HCT116 (cell line): ENCODE data around the gene VRK1. TPM values are rescaled to one million over a fixed set of nuclear protein-coding genes. Genes with fewer than 3 reads are reported as not detected.

Experiments used
- ATAC-seq: fragments of 200-7000 bp; cut with Tn5 transposase; 2 replicates; pipeline ENCODE4 v1.9.1; 2020; ENCODE audit warnings: mild to moderate bottlenecking, moderate library complexity
- BruUV-seq: library from RNA; stranded (reverse); fragments of 400-500 nt; replicated peaks from 2 replicates; lab custom pipeline; 2021; lab: Mats Ljungman, UMichigan
- CTCF ChIA-PET: fragments of 300-600 bp; sonication (Branson Sonifier 250); formaldehyde crosslinking; loops from one replicate; lab custom pipeline; 2021; ENCODE audit warnings: antibody characterized with exemption; lab: Charles Lee
- POLR2A ChIA-PET: fragments of 300-600, 350-600 bp; sonication (Branson Sonifier 250); formaldehyde crosslinking; loops from one replicate; lab custom pipeline; 2021; ENCODE audit warnings: antibody characterized with exemption; lab: Charles Lee
- RAD21 ChIA-PET, 2 experiments: fragments of 300-600 bp; sonication (Branson Sonifier 250); formaldehyde crosslinking; loops; one replicate each; lab custom pipeline; 2023; ENCODE audit warnings: low total read pairs in 2 of 2; ENCODE audit not compliant: uncharacterized antibody in 2 of 2, unreplicated experiment in 2 of 2, low non-redundant PET in 1 of 2; lab: Charles Lee
- DNase-seq: peaks from one replicate; pipeline ENCODE4 v3.0.0-alpha.2; 2010; ENCODE audit warnings: low read depth, low spot score
- H2AFZ ChIP-seq: fragments of 200-600 bp; shearing (Covaris generic), sonication (generic); 2 replicates; pipeline ENCODE4 v1.6.1; 2017; ENCODE audit warnings: low read depth, mixed run types, mixed read lengths, antibody characterized with exemption, low read length; ENCODE audit not compliant: poor library complexity, severe bottlenecking
- H3K27ac ChIP-seq: 2 replicates; pipeline ENCODE4 v1.5.1; 2012; ENCODE audit warnings: low read depth, low read length
- H3K27me3 ChIP-seq: fragments of 200-600 bp; sonication (generic); 2 replicates; pipeline ENCODE4 v1.6.1; 2016; ENCODE audit warnings: mixed run types, low read length, mixed read lengths; ENCODE audit not compliant: insufficient read depth
- H3K36me3 ChIP-seq, 2 experiments: fragments of 200-500 bp in 1 of 2; fragments of 200-600 bp in 1 of 2; sonication (Bioruptor generic) in 1 of 2; sonication (generic) in 1 of 2; 2 replicates each; pipeline versions ENCODE4 v1.5.1 to v1.6.1; 2014 to 2016; ENCODE audit warnings: low read length in 2 of 2, inconsistent platforms in 1 of 2, mixed read lengths in 1 of 2, mixed run types in 1 of 2; ENCODE audit not compliant: insufficient read depth in 2 of 2, control insufficient read depth in 1 of 2
- H3K4me1 ChIP-seq, 2 experiments: fragments of 200-600 bp in 1 of 2; sonication (generic) in 1 of 2; 2 replicates each; pipeline versions ENCODE4 v1.5.1 to v1.6.1; 2012 to 2017; ENCODE audit warnings: low read length in 2 of 2, inconsistent platforms in 1 of 2, mild to moderate bottlenecking in 1 of 2, mixed read lengths in 1 of 2, mixed run types in 1 of 2, moderate library complexity in 1 of 2; ENCODE audit not compliant: insufficient read depth in 2 of 2, control insufficient read depth in 1 of 2
- H3K4me2 ChIP-seq: fragments of 200-600 bp; sonication (generic); 2 replicates; pipeline ENCODE4 v1.6.1; 2017; ENCODE audit warnings: mixed run types, low read length, mixed read lengths
- H3K4me3 ChIP-seq, 2 experiments: fragments of 200-600 bp in 1 of 2; sonication (generic) in 1 of 2; replicated peaks in 1 of 2; 2 replicates each; pipeline ENCODE4 v1.5.1; 2011 to 2016; ENCODE audit warnings: low read length in 2 of 2, control low read depth in 1 of 2, low read depth in 1 of 2, mild to moderate bottlenecking in 1 of 2, mixed read lengths in 1 of 2, mixed run types in 1 of 2
- H3K79me2 ChIP-seq: fragments of 200-600 bp; sonication (generic); 2 replicates; pipeline ENCODE4 v1.6.1; 2017; ENCODE audit warnings: mild to moderate bottlenecking, mixed run types, low read length, moderate library complexity, mixed read lengths; ENCODE audit not compliant: insufficient read depth
- H3K9ac ChIP-seq: fragments of 200-600 bp; sonication (generic); 2 replicates; pipeline ENCODE4 v1.6.1; 2016; ENCODE audit warnings: low read length, mixed read lengths
- H3K9me2 ChIP-seq: fragments of 200-600 bp; sonication (generic), shearing (Covaris generic); 2 replicates; pipeline ENCODE4 v1.6.1; 2017; ENCODE audit warnings: mixed run types, mild to moderate bottlenecking, moderate library complexity; ENCODE audit not compliant: insufficient read depth
- H3K9me3 ChIP-seq, 2 experiments: fragments of 200-500 bp in 1 of 2; fragments of 200-600 bp in 1 of 2; sonication (Bioruptor generic) in 1 of 2; sonication (generic) in 1 of 2; 2 replicates each; pipeline ENCODE4 v1.6.1; 2014 to 2017; ENCODE audit warnings: low read length in 2 of 2, mixed read lengths in 2 of 2, inconsistent platforms in 1 of 2, low read depth in 1 of 2, mild to moderate bottlenecking in 1 of 2, mixed run types in 1 of 2, moderate library complexity in 1 of 2; ENCODE audit not compliant: control insufficient read depth in 1 of 2, insufficient read depth in 1 of 2
- H4K20me1 ChIP-seq: fragments of 200-600 bp; sonication (generic), shearing (Covaris generic); 2 replicates; pipeline ENCODE4 v1.6.1; 2017; ENCODE audit warnings: mixed run types, mild to moderate bottlenecking, moderate library complexity; ENCODE audit not compliant: insufficient read depth
- CBX3 ChIP-seq: IDR thresholded peaks from 2 replicates; pipeline ENCODE4 v1.6.1; 2012; ENCODE audit warnings: low read depth
- CTCF ChIP-seq, 3 experiments: fragments of 200-600 bp in 1 of 3; sonication (generic) in 1 of 3; IDR thresholded peaks in 2 of 3; conservative IDR thresholded peaks in 1 of 3; 2 replicates each; pipeline ENCODE4 v1.5.1; 2012 to 2017; ENCODE audit warnings: low read depth in 2 of 3, low read length in 2 of 3, antibody characterized with exemption in 1 of 3, borderline replicate concordance in 1 of 3, control low read depth in 1 of 3, mild to moderate bottlenecking in 1 of 3, mixed read lengths in 1 of 3, mixed run types in 1 of 3, moderate library complexity in 1 of 3; ENCODE audit not compliant: insufficient read depth in 1 of 3
- ELF1 ChIP-seq: IDR thresholded peaks from 2 replicates; pipeline ENCODE4 v1.6.1; 2012; ENCODE audit warnings: low read depth, borderline replicate concordance
- EZH2 ChIP-seq: fragments of 200-600 bp; sonication (generic); IDR thresholded peaks from 2 replicates; pipeline ENCODE4 v1.6.1; 2017; ENCODE audit warnings: antibody characterized with exemption, mixed run types
- EZH2phosphoT487 ChIP-seq: fragments of 200-600 bp; IDR thresholded peaks from 2 replicates; pipeline ENCODE4 v1.6.1; 2018; ENCODE audit warnings: antibody characterized with exemption, borderline replicate concordance
- FOSL1 ChIP-seq: IDR thresholded peaks from 2 replicates; pipeline ENCODE4 v1.6.1; 2012; ENCODE audit warnings: low read depth
- JUND ChIP-seq: IDR thresholded peaks from 2 replicates; pipeline ENCODE4 v1.6.1; 2012
- MAX ChIP-seq: IDR thresholded peaks from 2 replicates; pipeline ENCODE4 v1.6.1; 2012
- POLR2A ChIP-seq: IDR thresholded peaks from 2 replicates; pipeline ENCODE4 v1.7.0; 2011; ENCODE audit warnings: borderline replicate concordance; ENCODE audit not compliant: insufficient read depth, insufficient read length; ENCODE audit errors: extremely low read depth
- POLR2AphosphoS5 ChIP-seq: IDR thresholded peaks from 2 replicates; pipeline ENCODE4 v1.6.1; 2011; ENCODE audit warnings: mild to moderate bottlenecking, low read depth, low read length, moderate library complexity
- SIN3A ChIP-seq: IDR thresholded peaks from 2 replicates; pipeline ENCODE4 v1.6.1; 2012; ENCODE audit warnings: low read depth
- SRF ChIP-seq: IDR thresholded peaks from 2 replicates; pipeline ENCODE4 v1.6.1; 2012; ENCODE audit warnings: low read depth
- TCF7L2 ChIP-seq: IDR thresholded peaks from 2 replicates; pipeline ENCODE4 v1.7.0; 2011; ENCODE audit warnings: borderline replicate concordance, inconsistent platforms; ENCODE audit not compliant: insufficient read depth, insufficient read length; ENCODE audit errors: extremely low read depth
- YY1 ChIP-seq: IDR thresholded peaks from 2 replicates; pipeline ENCODE4 v1.6.1; 2011; ENCODE audit warnings: low read length, low read depth, moderate library complexity, mild to moderate bottlenecking; ENCODE audit not compliant: insufficient replicate concordance; ENCODE audit errors: extremely low read depth
- ZBTB33 ChIP-seq: IDR thresholded peaks from 2 replicates; pipeline ENCODE4 v1.6.1; 2011; ENCODE audit warnings: mild to moderate bottlenecking, low read length, moderate library complexity; ENCODE audit not compliant: insufficient replicate concordance; ENCODE audit errors: extremely low read depth
- ZFX ChIP-seq: fragments of 450-650 bp; IDR thresholded peaks from 2 replicates; pipeline ENCODE4 v1.6.1; 2017
- ZNF274 ChIP-seq: fragments of 200-500 bp; sonication (Bioruptor generic); IDR thresholded peaks from 2 replicates; pipeline ENCODE4 v1.6.1; 2014; ENCODE audit warnings: mild to moderate bottlenecking, low read depth, low read length, inconsistent platforms
- intact Hi-C: fragments of 100-400 bp; cut with micrococcal nuclease; formaldehyde crosslinking; loops from 2 replicates; pipeline ENCODE4 v1.10.0; 2022
- total RNA-seq: library from RNA; stranded (reverse); gene quantifications from one replicate; pipeline ENCODE4 v1.2.1, GENCODE V29; 2021; ENCODE audit not compliant: unreplicated experiment

The VRK1 gene
- total RNA-seq, 1 experiment from 2014 or later = 51.4 TPM

- Histone ChIP-seq H2AFZ (no peak overlapping the region), H3K4me2 (no peak overlapping the region), H3K9ac (no peak overlapping the region), H3K27ac (no peak overlapping the region), H3K4me3 (no peak overlapping the region), H3K9me3 (no peaks in the 10 kb centered on the region), H4K20me1 (no peaks in the 10 kb centered on the region), H3K9me2 (peaks cover 2% of the 10 kb centered on the region; the same call in 1 of the 2 replicates), H3K4me1 (no peaks in the 10 kb centered on the region), H3K27me3 (no peaks in the 10 kb centered on the region), H3K79me2 (no peaks in the 10 kb centered on the region), H3K36me3 (no peaks in the 10 kb centered on the region)
- POLR2A ChIA-PET = no interaction called here
- RAD21 ChIA-PET = no interaction called here
- DNase-seq (no peak), ATAC-seq (no peak)
- no TSS peak for BruUV-seq
- TF ChIP-seq POLR2A (no peak), TCF7L2 (no peak), ZBTB33 (no peak), CTCF (IDR thresholded peaks at IDR 0.05 in 2 of 3, conservative IDR thresholded peaks at IDR 0.05 in 1 of 3; ENCODE audit: borderline replicate concordance in 1 of 3, insufficient read depth in 1 of 3, low read depth in 2 of 3, low read length in 2 of 3) (no peak), CBX3 (no peak), SIN3A (no peak), SRF (no peak), JUND (no peak), MAX (no peak), ZNF274 (no peak), EZH2 (no peak), ZFX (no peak), YY1 (no peak), FOSL1 (no peak), POLR2AphosphoS5 (no peak), ELF1 (no peak), EZH2phosphoT487 (no peak)
- intact Hi-C loops = no loop called here
- CTCF ChIA-PET = no interaction called here
These were observed 132.8 kb downstream of the VRK1 start for GRCh38 chr14:96929950-96930349.
